GM12873 (cell line): Measurements from ENCODE around the gene FAM53A.

Source experiments
- TF ChIP-seq, protein P1 (sequence below): IDR thresholded peaks from 2 replicates; pipeline ENCODE4 v1.5.1; 2012; ENCODE audit warnings: low read depth, mild to moderate bottlenecking, moderate library complexity, low read length, control low read depth; ENCODE audit not compliant: insufficient read depth; ENCODE audit errors: missing control alignments

FAM53A gene

GRCh38 chr4:1638873-1639272 is 45.2 kb downstream of the FAM53A start:
- TF ChIP-seq, protein P1, sequence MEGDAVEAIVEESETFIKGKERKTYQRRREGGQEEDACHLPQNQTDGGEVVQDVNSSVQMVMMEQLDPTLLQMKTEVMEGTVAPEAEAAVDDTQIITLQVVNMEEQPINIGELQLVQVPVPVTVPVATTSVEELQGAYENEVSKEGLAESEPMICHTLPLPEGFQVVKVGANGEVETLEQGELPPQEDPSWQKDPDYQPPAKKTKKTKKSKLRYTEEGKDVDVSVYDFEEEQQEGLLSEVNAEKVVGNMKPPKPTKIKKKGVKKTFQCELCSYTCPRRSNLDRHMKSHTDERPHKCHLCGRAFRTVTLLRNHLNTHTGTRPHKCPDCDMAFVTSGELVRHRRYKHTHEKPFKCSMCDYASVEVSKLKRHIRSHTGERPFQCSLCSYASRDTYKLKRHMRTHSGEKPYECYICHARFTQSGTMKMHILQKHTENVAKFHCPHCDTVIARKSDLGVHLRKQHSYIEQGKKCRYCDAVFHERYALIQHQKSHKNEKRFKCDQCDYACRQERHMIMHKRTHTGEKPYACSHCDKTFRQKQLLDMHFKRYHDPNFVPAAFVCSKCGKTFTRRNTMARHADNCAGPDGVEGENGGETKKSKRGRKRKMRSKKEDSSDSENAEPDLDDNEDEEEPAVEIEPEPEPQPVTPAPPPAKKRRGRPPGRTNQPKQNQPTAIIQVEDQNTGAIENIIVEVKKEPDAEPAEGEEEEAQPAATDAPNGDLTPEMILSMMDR, result no peak

GRCh38 chr4:1638272-1638598 is 45.9 kb downstream of the FAM53A start:
- TF ChIP-seq, protein P1, result no peak

- TF ChIP-seq, protein P1, result no peak
These were observed 46.4 kb downstream of the FAM53A start for GRCh38 chr4:1637580-1638271.

- TF ChIP-seq, protein P1, result no peak
These were observed 47.5 kb downstream of the FAM53A start for GRCh38 chr4:1636490-1637211.

GRCh38 chr4:1635464-1635863 is 48.6 kb downstream of the FAM53A start:
- TF ChIP-seq, protein P1, result no peak

DNA sequence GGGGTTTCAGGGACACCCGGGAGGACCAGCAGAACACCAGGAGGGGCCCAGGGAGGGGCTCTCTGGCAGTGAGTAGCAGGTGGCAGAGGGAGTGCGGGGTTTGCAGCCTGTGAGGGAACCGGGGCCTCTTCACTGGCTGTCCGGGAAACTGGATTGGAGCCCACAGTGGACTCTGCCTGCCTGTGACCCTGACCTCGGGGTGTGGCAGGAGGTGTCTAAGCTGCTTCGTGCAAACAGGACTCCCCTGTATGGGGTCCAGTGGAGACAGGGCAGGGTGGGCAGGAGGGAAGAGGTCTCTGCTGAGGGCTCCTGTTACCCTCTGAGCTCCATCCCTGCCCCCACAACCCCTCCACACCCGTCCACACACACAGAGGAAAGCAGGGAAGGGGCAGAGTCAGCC is 50.1 kb downstream of the FAM53A start:
- TF ChIP-seq, protein P1, result no peak
